Activated T-cell treated with anti-CD3 and anti-CD28 coated beads, Interleukin-2, amount 50 U/mL, for 4 hours (primary cell): Measurements from ENCODE around the gene OR6B2. TPM values are rescaled to one million over a fixed set of nuclear protein-coding genes. Genes with fewer than 3 reads are reported as not detected.

ENCODE experiments used
- ATAC-seq, 2 donors: fragments of 200-7000 bp; cut with Tn5 transposase; one replicate each; pipeline ENCODE4 v1.10.0; 2021
- DNase-seq: peaks from one replicate; pipeline ENCODE4 v3.0.0-alpha.2; 2020
- H3K27me3 Mint-ChIP-seq: one replicate; pipeline ENCODE4 v1.8.0; 2021; ENCODE audit warnings: low read depth, mixed read lengths
- H3K36me3 Mint-ChIP-seq: one replicate; pipeline ENCODE4 v1.8.0; 2022; ENCODE audit warnings: mixed read lengths; ENCODE audit not compliant: insufficient read depth
- H3K4me1 Mint-ChIP-seq: one replicate; pipeline ENCODE4 v1.8.0; 2021; ENCODE audit warnings: low read depth, mixed read lengths
- H3K4me3 Mint-ChIP-seq: one replicate; pipeline ENCODE4 v1.8.0; 2021; ENCODE audit warnings: mild to moderate bottlenecking, moderate library complexity, mixed read lengths
- H3K9me3 Mint-ChIP-seq: one replicate; pipeline ENCODE4 v1.8.0; 2021; ENCODE audit warnings: mixed read lengths
- total RNA-seq, 3 donors: library from RNA; stranded (reverse); gene quantifications; one replicate each; pipeline ENCODE4 v1.2.1, GENCODE V29; 2021

Gene OR6B2
- total RNA-seq = not detected

GRCh38 chr2:240030379-240031094, at the start of gene OR6B2:
TSS of gene OR6B2 (minus strand) at chr2:240030429. CDS start at chr2:240030429, 0 bp downstream.
- H3K4me1 Mint-ChIP-seq = no peaks in the 10 kb centered on the region
- no peak for DNase-seq
- H3K4me3 Mint-ChIP-seq = no peak within 1 kb of the TSS
- H3K9me3 Mint-ChIP-seq = no peaks in the 10 kb centered on the region
- no peaks in the 10 kb centered on the region for H3K36me3 Mint-ChIP-seq
- ATAC-seq = no peak
- peaks cover 18% of the 10 kb centered on the region for H3K27me3 Mint-ChIP-seq

- peaks cover 37% of the 10 kb centered on the region for H3K27me3 Mint-ChIP-seq
- H3K36me3 Mint-ChIP-seq = no peaks in the 10 kb centered on the region
- ATAC-seq (no peak), DNase-seq (no peak)
- no peaks in the 10 kb centered on the region for H3K4me1 Mint-ChIP-seq
- no peak overlapping the region for H3K4me3 Mint-ChIP-seq
- peaks cover 16% of the 10 kb centered on the region for H3K9me3 Mint-ChIP-seq
These were observed 48.4 kb upstream of the OR6B2 start for GRCh38 chr2:240078631-240079030.

- peaks cover 16% of the 10 kb centered on the region for H3K9me3 Mint-ChIP-seq
- no peak overlapping the region for H3K4me3 Mint-ChIP-seq
- no peaks in the 10 kb centered on the region for H3K36me3 Mint-ChIP-seq
- H3K27me3 Mint-ChIP-seq = peaks cover 32% of the 10 kb centered on the region
- no peak for ATAC-seq
- DNase-seq = no peak
- no peaks in the 10 kb centered on the region for H3K4me1 Mint-ChIP-seq
These were observed 47.2 kb upstream of the OR6B2 start for GRCh38 chr2:240077442-240077841.

- ATAC-seq (no peak), DNase-seq (no peak)
- Mint-ChIP-seq H3K9me3 (peaks cover 16% of the 10 kb centered on the region), H3K36me3 (no peaks in the 10 kb centered on the region), H3K4me1 (no peaks in the 10 kb centered on the region), H3K27me3 (peaks cover 34% of the 10 kb centered on the region), H3K4me3 (no peak overlapping the region)
These were observed 44.3 kb upstream of the OR6B2 start for GRCh38 chr2:240074545-240074944.

GRCh38 chr2:240070907-240071306, 40.7 kb upstream of the OR6B2 start:
- Mint-ChIP-seq H3K4me3 (no peak overlapping the region), H3K9me3 (peaks cover 7% of the 10 kb centered on the region), H3K4me1 (no peaks in the 10 kb centered on the region), H3K27me3 (peaks cover 30% of the 10 kb centered on the region), H3K36me3 (no peaks in the 10 kb centered on the region)
- ATAC-seq (no peak), DNase-seq (no peak)

GRCh38 chr2:240069829-240070228, 39.6 kb upstream of the OR6B2 start:
- DNase-seq (no peak), ATAC-seq (no peak)
- Mint-ChIP-seq H3K4me3 (no peak overlapping the region), H3K4me1 (no peaks in the 10 kb centered on the region), H3K9me3 (peaks cover 4% of the 10 kb centered on the region), H3K27me3 (peaks cover 30% of the 10 kb centered on the region), H3K36me3 (no peaks in the 10 kb centered on the region)

GRCh38 chr2:240068193-240068592, 38.0 kb upstream of the OR6B2 start:
- peaks cover 4% of the 10 kb centered on the region for H3K9me3 Mint-ChIP-seq
- H3K4me3 Mint-ChIP-seq = no peak overlapping the region
- H3K27me3 Mint-ChIP-seq = peaks cover 23% of the 10 kb centered on the region

GRCh38 chr2:240066489-240066888, 36.3 kb upstream of the OR6B2 start:
- DNase-seq = no peak
- Mint-ChIP-seq H3K36me3 (no peaks in the 10 kb centered on the region), H3K27me3 (peaks cover 19% of the 10 kb centered on the region), H3K4me1 (no peaks in the 10 kb centered on the region), H3K4me3 (no peak overlapping the region), H3K9me3 (peaks cover 4% of the 10 kb centered on the region)
- ATAC-seq = no peak

More at GRCh38 chr2:240068193-240068592, 38.0 kb upstream of the OR6B2 start:
- Mint-ChIP-seq H3K4me1 (no peaks in the 10 kb centered on the region), H3K36me3 (no peaks in the 10 kb centered on the region)
- DNase-seq = no peak
- ATAC-seq = no peak

- ATAC-seq (no peak), DNase-seq (no peak)
- no peaks in the 10 kb centered on the region for H3K4me1 Mint-ChIP-seq
- H3K27me3 Mint-ChIP-seq = peaks cover 19% of the 10 kb centered on the region
- H3K36me3 Mint-ChIP-seq = no peaks in the 10 kb centered on the region
- no peak overlapping the region for H3K4me3 Mint-ChIP-seq
- H3K9me3 Mint-ChIP-seq = peaks cover 4% of the 10 kb centered on the region
These were observed 34.7 kb upstream of the OR6B2 start for GRCh38 chr2:240064898-240065297.

- peak; percentile 55 to 72 for ATAC-seq
- no peak overlapping the region for H3K4me3 Mint-ChIP-seq
- DNase-seq = peak; percentile 38
- no peaks in the 10 kb centered on the region for H3K4me1 Mint-ChIP-seq
- H3K27me3 Mint-ChIP-seq = peaks cover 25% of the 10 kb centered on the region
- H3K9me3 Mint-ChIP-seq = no peaks in the 10 kb centered on the region
- no peaks in the 10 kb centered on the region for H3K36me3 Mint-ChIP-seq
These were observed 30.9 kb upstream of the OR6B2 start for GRCh38 chr2:240060977-240061591.

GRCh38 chr2:240056678-240057077, 26.4 kb upstream of the OR6B2 start:
- no peak for DNase-seq
- ATAC-seq = no peak
- Mint-ChIP-seq H3K9me3 (no peaks in the 10 kb centered on the region), H3K27me3 (peaks cover 50% of the 10 kb centered on the region), H3K36me3 (no peaks in the 10 kb centered on the region), H3K4me3 (no peak overlapping the region), H3K4me1 (no peaks in the 10 kb centered on the region)

GRCh38 chr2:240055177-240055917, 25.1 kb upstream of the OR6B2 start:
- Mint-ChIP-seq H3K36me3 (no peaks in the 10 kb centered on the region), H3K4me1 (no peaks in the 10 kb centered on the region), H3K4me3 (no peak overlapping the region), H3K9me3 (no peaks in the 10 kb centered on the region), H3K27me3 (peaks cover 50% of the 10 kb centered on the region)
- ATAC-seq = no peak
- DNase-seq = no peak

GRCh38 chr2:240053173-240054155, 23.2 kb upstream of the OR6B2 start, which contains the start of gene OR6B3:
TSS of gene OR6B3 (minus strand) at chr2:240053521.
- ATAC-seq (no peak), DNase-seq (no peak)
- Mint-ChIP-seq H3K4me3 (no peak within 1 kb of the TSS), H3K9me3 (no peaks in the 10 kb centered on the region), H3K36me3 (no peaks in the 10 kb centered on the region), H3K4me1 (no peaks in the 10 kb centered on the region), H3K27me3 (peaks cover 50% of the 10 kb centered on the region)

- no peak for ATAC-seq
- peaks cover 47% of the 10 kb centered on the region for H3K27me3 Mint-ChIP-seq
- H3K4me3 Mint-ChIP-seq = no peak overlapping the region
- DNase-seq = no peak
- no peaks in the 10 kb centered on the region for H3K9me3 Mint-ChIP-seq
- H3K4me1 Mint-ChIP-seq = no peaks in the 10 kb centered on the region
- H3K36me3 Mint-ChIP-seq = no peaks in the 10 kb centered on the region
These were observed 22.3 kb upstream of the OR6B2 start for GRCh38 chr2:240052524-240052923.
